Measurements from ENCODE around the gene CA12.

CA12 gene

DNA sequence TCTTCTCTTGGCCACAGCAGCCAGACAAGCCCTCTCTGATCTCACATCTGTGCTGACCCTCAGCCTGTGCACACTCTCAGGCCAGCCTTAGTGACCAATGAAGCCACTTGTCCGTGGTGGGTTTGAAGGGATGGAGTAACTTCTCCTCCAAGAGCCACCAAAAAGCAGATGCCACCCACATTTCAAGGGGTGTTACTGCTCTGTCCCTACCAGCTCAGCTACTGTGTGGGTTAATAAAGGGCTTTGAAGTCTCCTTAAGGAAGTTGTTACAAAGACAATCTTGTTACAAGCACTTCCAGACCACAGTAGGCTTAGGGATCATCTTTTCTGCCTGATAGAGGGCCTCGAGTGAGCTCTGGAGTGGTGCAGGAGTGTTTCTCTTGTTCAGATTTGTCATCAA lies 3.3 kb upstream of the CA12 start:
- no peak for DNase-seq
- H3K9me3 ChIP-seq (ENCODE audit: severe bottlenecking): no peaks in the 10 kb centered on the region
- H3K27ac ChIP-seq: no peak overlapping the region
- H3K27me3 ChIP-seq (ENCODE audit: insufficient read depth, low read depth, severe bottlenecking): no peaks in the 10 kb centered on the region
- H3K4me3 ChIP-seq (ENCODE audit: low read depth, low read length): no peak overlapping the region
- TF ChIP-seq, protein P1, sequence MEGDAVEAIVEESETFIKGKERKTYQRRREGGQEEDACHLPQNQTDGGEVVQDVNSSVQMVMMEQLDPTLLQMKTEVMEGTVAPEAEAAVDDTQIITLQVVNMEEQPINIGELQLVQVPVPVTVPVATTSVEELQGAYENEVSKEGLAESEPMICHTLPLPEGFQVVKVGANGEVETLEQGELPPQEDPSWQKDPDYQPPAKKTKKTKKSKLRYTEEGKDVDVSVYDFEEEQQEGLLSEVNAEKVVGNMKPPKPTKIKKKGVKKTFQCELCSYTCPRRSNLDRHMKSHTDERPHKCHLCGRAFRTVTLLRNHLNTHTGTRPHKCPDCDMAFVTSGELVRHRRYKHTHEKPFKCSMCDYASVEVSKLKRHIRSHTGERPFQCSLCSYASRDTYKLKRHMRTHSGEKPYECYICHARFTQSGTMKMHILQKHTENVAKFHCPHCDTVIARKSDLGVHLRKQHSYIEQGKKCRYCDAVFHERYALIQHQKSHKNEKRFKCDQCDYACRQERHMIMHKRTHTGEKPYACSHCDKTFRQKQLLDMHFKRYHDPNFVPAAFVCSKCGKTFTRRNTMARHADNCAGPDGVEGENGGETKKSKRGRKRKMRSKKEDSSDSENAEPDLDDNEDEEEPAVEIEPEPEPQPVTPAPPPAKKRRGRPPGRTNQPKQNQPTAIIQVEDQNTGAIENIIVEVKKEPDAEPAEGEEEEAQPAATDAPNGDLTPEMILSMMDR (IDR thresholded peaks at IDR 0.05; ENCODE audit: low read depth, low read length): no peak
- no peaks in the 10 kb centered on the region for H3K36me3 ChIP-seq

DNA sequence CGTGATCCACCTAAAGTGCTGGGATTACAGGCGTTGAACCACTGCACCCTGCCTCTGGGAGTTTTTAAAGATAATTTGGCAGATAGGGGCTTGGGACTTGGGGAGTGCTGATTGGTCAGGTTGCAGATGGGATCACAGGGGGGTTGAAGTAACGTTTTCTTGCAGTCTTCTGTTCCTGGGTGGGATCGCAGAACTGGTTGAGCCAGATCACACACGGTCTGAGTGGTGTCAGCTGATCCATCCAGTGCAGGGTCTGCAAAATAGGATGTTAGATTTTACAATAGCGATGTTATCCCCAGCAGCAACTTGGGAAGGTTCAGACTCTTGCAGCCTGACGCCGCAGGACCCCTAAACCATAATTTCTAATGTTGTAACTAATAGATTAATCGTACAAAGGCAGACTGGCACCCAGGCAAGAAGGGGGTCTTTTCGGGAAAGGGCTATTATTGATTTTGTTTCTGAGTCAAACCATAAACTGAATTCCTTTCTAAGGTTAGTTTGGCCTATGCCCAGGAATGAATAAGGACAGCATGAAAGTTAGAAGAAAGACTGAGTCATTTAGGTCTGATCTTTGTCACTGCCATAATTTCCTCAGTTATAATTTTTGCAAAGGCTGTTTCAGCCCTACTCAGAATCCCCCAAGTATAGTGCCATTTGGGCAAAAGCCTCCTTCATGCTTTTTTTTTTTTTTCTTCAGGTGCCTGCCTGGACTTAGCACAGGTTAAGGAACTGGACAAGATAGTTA lies 1.5 kb upstream of the CA12 start:
- TF ChIP-seq, protein P1 (IDR thresholded peaks at IDR 0.05; ENCODE audit: low read depth, low read length): no peak
- Histone ChIP-seq H3K4me3 (ENCODE audit: low read depth, low read length) (no peak overlapping the region), H3K9me3 (ENCODE audit: severe bottlenecking) (no peaks in the 10 kb centered on the region), H3K36me3 (no peaks in the 10 kb centered on the region), H3K27ac (no peak overlapping the region), H3K27me3 (ENCODE audit: insufficient read depth, low read depth, severe bottlenecking) (no peaks in the 10 kb centered on the region)
- no peak for DNase-seq

DNA sequence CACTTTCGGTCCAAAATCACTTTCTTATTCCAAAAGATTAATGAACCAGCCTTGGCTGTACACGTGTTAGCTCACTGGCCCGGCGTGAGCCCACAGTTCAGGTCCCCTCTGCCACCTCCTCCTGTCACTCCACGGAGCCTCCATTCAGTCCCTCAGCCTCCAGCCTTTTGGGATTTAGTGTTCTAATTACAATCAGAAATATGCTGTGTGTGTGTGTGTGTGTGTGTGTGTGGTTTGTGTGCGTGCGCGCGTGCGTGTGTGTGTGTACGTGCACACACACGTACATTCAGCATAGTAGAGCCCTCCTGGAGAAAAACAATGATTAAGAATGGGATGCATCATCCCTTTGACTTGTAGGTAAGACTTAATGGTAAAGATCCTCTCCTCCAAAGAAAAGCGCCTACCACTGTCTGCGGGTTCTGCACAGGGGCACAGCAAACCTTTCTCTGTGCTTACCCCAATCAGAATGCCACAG lies 801 bp downstream of the CA12 start:
- Histone ChIP-seq H3K36me3 (no peaks in the 10 kb centered on the region), H3K4me3 (ENCODE audit: low read depth, low read length) (no peak overlapping the region), H3K27ac (no peak overlapping the region), H3K27me3 (ENCODE audit: insufficient read depth, low read depth, severe bottlenecking) (no peaks in the 10 kb centered on the region), H3K9me3 (ENCODE audit: severe bottlenecking) (no peaks in the 10 kb centered on the region)
- TF ChIP-seq, protein P1 (IDR thresholded peaks at IDR 0.05; ENCODE audit: low read depth, low read length): no peak
- DNase-seq: no peak

- TF ChIP-seq, protein P1 (IDR thresholded peaks at IDR 0.05; ENCODE audit: low read depth, low read length): no peak
Measured at GRCh38 chr15:63380151-63380807, 1.4 kb downstream of the CA12 start.

DNA sequence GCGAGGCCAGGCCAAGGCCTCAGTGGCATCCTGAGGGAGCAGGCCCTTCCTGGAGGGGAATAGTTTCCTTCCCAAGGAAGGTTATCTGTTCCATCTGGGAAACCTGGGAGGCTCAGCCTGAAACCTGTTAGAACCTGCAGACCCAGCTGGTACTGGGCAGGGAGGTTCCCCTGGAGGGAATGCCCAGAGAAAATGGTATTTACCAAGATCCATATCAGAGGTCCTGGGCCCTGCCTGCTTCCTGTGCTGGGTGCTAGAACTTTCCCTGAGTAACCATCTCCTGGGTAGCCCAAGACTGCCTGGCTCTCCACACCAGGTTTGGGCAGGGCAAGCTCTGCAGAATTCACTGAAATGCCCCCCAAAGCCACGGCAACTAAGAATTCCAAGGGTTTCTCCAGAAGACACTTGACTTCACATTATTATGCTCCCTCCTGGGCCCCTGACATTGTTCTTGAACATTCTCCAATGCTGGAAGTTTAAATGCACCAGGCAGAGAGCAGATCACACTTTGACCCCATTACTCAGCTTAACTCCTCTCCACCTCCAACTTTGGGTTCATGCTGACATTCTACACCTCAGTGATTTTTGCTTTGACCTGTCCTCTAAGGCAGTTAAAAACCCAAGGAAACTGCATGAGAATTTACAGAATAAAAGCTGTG lies 2.0 kb downstream of the CA12 start:
- H3K27me3 ChIP-seq (ENCODE audit: insufficient read depth, low read depth, severe bottlenecking): no peaks in the 10 kb centered on the region
- TF ChIP-seq, protein P1 (IDR thresholded peaks at IDR 0.05; ENCODE audit: low read depth, low read length): no peak
- no peak overlapping the region; the same call in 1 of the 2 replicates for H3K27ac ChIP-seq
- no peak overlapping the region for H3K4me3 ChIP-seq (ENCODE audit: low read depth, low read length)
- H3K36me3 ChIP-seq: no peaks in the 10 kb centered on the region
- no peaks in the 10 kb centered on the region for H3K9me3 ChIP-seq (ENCODE audit: severe bottlenecking)
- no peak for DNase-seq

More at GRCh38 chr15:63380151-63380807, 1.4 kb downstream of the CA12 start:
- Histone ChIP-seq H3K27ac (no peak overlapping the region), H3K36me3 (no peaks in the 10 kb centered on the region), H3K4me3 (ENCODE audit: low read depth, low read length) (no peak overlapping the region), H3K27me3 (ENCODE audit: insufficient read depth, low read depth, severe bottlenecking) (no peaks in the 10 kb centered on the region), H3K9me3 (ENCODE audit: severe bottlenecking) (no peaks in the 10 kb centered on the region)
- DNase-seq: no peak
